NCI-H345 treated with DMSO at 0.1 percent for 48 hours (cell line): ENCODE data around the gene LHFPL2.
"Not testable (repeated sequence)": the region's sequence is repeated elsewhere in the genome, so short reads cannot be mapped to it uniquely, and the experiment has no call there.

Source experiments
- DNase-seq: peaks from one replicate; lab custom pipeline; 2025; ENCODE audit not compliant: unreplicated experiment; lab: John Stamatoyannopoulos, UW

Gene LHFPL2

GRCh38 chr5:78666975-78667374, 18.4 kb upstream of the LHFPL2 start:
- not testable (repeated sequence) for DNase-seq

- no peak for DNase-seq
Measured at GRCh38 chr5:78666041-78666444, 17.5 kb upstream of the LHFPL2 start.

GRCh38 chr5:78665534-78665933, 17.0 kb upstream of the LHFPL2 start:
- DNase-seq: no peak

GRCh38 chr5:78662323-78662722, 13.8 kb upstream of the LHFPL2 start:
- no peak for DNase-seq

GRCh38 chr5:78661691-78662090, 13.1 kb upstream of the LHFPL2 start:
- no peak for DNase-seq

- no peak for DNase-seq
Measured at GRCh38 chr5:78661044-78661443, 12.5 kb upstream of the LHFPL2 start.

GRCh38 chr5:78660401-78660800, 11.8 kb upstream of the LHFPL2 start:
- DNase-seq: no peak

- DNase-seq: no peak
Measured at GRCh38 chr5:78659714-78660113, 11.1 kb upstream of the LHFPL2 start.

GRCh38 chr5:78659114-78659513, 10.5 kb upstream of the LHFPL2 start:
- DNase-seq: no peak

- no peak for DNase-seq
Measured at GRCh38 chr5:78657201-78657600, 8.6 kb upstream of the LHFPL2 start.

- DNase-seq: no peak
Measured at GRCh38 chr5:78655746-78656290, 7.2 kb upstream of the LHFPL2 start.

GRCh38 chr5:78654386-78654785, 5.8 kb upstream of the LHFPL2 start:
- DNase-seq: no peak

- DNase-seq: no peak
Measured at GRCh38 chr5:78653681-78654366, 5.3 kb upstream of the LHFPL2 start.

GRCh38 chr5:78653031-78653430, 4.5 kb upstream of the LHFPL2 start:
- no peak for DNase-seq

GRCh38 chr5:78651468-78651867, 2.9 kb upstream of the LHFPL2 start:
- no peak for DNase-seq

GRCh38 chr5:78650531-78650930, 2.0 kb upstream of the LHFPL2 start:
- no peak for DNase-seq

GRCh38 chr5:78649861-78650496, 1.4 kb upstream of the LHFPL2 start:
- no peak for DNase-seq

GRCh38 chr5:78649211-78649695, 681 bp upstream of the LHFPL2 start:
- DNase-seq: no peak

- DNase-seq: no peak
Measured at GRCh38 chr5:78647838-78648358, 674 bp downstream of the LHFPL2 start.

GRCh38 chr5:78647351-78647818, 1.2 kb downstream of the LHFPL2 start:
- DNase-seq: no peak

GRCh38 chr5:78644741-78645300, 3.8 kb downstream of the LHFPL2 start:
- no peak for DNase-seq

GRCh38 chr5:78644129-78644528, 4.4 kb downstream of the LHFPL2 start:
- DNase-seq: no peak
